GM13977 (cell line): ENCODE measurements around the gene LMO7.
"Not testable (repeated sequence)": the region's sequence is repeated elsewhere in the genome, so short reads cannot be mapped to it uniquely, and the experiment has no call there.

Experiments used
- DNase-seq: peaks from one replicate; pipeline ENCODE4 v3.0.0; 2012; ENCODE audit warnings: low spot score
- CTCF ChIP-seq: IDR thresholded peaks from 2 replicates; pipeline ENCODE4 v1.5.1; 2012; ENCODE audit warnings: mild to moderate bottlenecking, control low read depth; ENCODE audit not compliant: insufficient read depth; ENCODE audit errors: extremely low read depth, missing control alignments
- in situ Hi-C: fragments of 300-500 bp; cut with MboI; formaldehyde crosslinking; loops from one replicate; pipeline ENCODE4 v1.12.0; 2022; ENCODE audit warnings: low sequenced_read_pairs, low pct_unique_long_range_greater_than_20kb, mixed read lengths, inconsistent platforms; ENCODE audit not compliant: unreplicated experiment

LMO7 gene

DNA sequence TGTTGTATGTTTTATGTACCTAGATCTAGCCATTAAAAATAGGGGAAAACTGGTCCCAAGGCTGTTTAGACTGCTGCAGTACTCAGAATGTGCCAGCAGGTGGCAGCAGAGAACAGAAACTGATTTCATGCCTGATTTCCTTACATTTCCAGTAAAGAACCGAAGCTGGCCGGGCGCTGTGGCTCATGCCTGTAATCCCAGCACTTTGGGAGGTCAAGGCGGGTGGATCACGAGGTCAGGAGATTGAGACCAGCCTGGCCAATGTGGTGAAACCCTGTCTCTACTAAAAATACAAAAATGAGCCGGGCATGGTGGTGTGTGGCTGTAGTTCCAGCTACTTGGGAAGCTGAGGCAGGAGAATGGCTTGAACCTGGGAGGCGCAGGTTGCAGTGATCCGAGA lies 59.8 kb downstream of the LMO7 start:
- TF ChIP-seq CTCF = peak; percentile 93
- peak; percentile 32 for DNase-seq
- in situ Hi-C loops = loop anchor here (10.0 to 25.0 kb wide), 3 partner anchors 179 to 766 kb away; no protein-coding TSS in a partner anchor

DNA sequence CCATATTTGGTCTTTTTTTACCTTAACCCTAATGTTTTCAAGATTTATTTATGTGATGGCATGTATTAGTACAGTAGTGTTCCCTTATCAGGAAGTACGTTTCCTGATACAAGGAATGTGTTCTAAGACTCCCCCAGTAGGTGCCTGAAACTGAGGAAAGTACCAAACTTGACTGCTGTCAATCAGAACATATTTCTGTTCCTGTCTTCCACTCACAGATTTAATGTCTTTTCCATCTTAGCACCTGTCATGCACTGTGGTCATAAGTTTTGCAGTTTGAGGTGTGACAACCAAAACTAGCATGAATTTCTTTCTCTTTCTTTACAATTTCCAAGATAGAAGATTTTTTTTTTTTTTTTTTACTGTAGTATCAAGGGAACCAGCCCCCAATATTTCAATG lies 62.9 kb downstream of the LMO7 start:
- no peak for TF ChIP-seq CTCF
- in situ Hi-C loops = loop anchor here (10.0 to 25.0 kb wide), 3 partner anchors 176 to 763 kb away; no protein-coding TSS in a partner anchor
- DNase-seq = no peak

DNA sequence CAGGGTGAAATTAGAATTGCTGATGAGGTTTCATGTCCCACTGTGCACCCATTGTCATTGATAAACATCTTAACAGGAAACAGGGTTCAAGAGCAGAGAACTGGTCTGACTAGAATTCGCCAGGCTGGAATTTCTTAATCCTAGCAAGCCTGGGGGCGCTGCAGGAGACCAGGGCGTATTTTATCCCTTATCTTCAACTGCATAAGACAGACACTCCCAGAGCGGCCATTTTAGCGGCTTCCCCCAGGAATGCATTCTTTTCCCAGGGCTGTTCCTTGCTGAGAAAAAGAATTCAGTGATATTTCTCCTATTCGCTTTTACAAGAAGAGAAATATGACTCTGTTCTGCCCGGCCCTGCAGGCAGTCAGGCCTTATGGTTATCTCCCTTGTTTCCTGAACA lies 63.6 kb downstream of the LMO7 start:
- not testable (repeated sequence) for DNase-seq
- in situ Hi-C loops = loop anchor here (10.0 to 25.0 kb wide), 3 partner anchors 175 to 763 kb away; no protein-coding TSS in a partner anchor

DNA sequence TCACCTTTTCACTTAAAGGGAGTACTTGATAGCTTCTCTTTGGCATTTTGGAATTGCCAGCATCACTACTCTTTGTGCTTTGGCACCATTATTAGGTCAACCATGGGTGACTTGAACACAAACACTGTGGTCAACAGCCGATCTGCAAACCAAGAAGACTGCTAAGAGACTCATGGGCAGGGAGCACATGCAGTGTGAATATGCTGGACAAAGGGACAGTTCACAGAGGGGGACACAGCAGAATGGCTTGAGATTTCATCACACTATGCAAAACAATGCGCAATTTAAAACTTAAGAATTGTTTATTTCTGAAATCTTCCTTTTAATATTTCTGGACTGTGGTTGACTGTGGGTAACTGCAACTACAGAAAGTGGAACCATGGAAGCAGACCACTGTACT lies 64.4 kb downstream of the LMO7 start:
- TF ChIP-seq CTCF = no peak
- in situ Hi-C loops = no loop called here

GRCh38 chr13:75702476-75702875 lies 66.3 kb downstream of the LMO7 start:
- no peak for DNase-seq
- TF ChIP-seq CTCF = no peak
- in situ Hi-C loops = no loop called here

More for the DNA sequence above, 64.4 kb downstream of the LMO7 start:
- DNase-seq = no peak

DNA sequence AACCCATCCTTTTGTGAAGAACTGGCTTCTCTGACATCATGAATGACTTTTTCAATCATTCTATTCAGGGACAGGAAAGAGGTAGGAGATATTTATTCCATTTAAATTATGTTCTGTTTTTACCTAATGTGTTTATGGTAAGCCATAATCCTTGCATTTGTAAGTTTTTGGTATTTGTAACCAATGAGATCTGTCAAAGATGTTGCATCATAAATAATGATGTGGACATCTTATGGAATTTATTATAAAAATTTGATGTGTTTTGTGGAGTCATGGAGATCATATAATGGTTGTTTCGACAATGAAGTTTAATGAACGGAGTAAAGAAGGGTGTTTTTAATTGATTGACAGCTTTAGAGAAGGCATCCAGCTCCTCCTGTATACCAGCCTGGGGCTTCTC lies 67.6 kb downstream of the LMO7 start:
- in situ Hi-C loops = no loop called here
- TF ChIP-seq CTCF = no peak
- no peak for DNase-seq

GRCh38 chr13:75704194-75704926 lies 68.2 kb downstream of the LMO7 start:
- no peak for TF ChIP-seq CTCF
- DNase-seq = no peak
- in situ Hi-C loops = no loop called here
